Cardiac fibroblast (primary cell): ENCODE measurements around the gene MYLK2.

Experiments used
- DNase-seq, 2 donors: peaks; one replicate each; pipeline versions ENCODE4 v3.0.0 to v3.0.0-alpha.2; 2010; ENCODE audit warnings: low read depth in 2 of 2
- H3K4me3 ChIP-seq, 2 donors: replicated peaks in 1 of 2; 1 replicate in 1 of 2; 2 replicates in 1 of 2; pipeline ENCODE4 v1.5.1; 2011; ENCODE audit warnings: low read depth in 2 of 2, low read length in 2 of 2, mild to moderate bottlenecking in 2 of 2, moderate library complexity in 1 of 2
- TF ChIP-seq, protein P1 (sequence below): IDR thresholded peaks from one replicate; pipeline ENCODE4 v1.5.1; 2011; ENCODE audit warnings: low read depth, mild to moderate bottlenecking, low read length, inconsistent platforms

The MYLK2 gene

DNA sequence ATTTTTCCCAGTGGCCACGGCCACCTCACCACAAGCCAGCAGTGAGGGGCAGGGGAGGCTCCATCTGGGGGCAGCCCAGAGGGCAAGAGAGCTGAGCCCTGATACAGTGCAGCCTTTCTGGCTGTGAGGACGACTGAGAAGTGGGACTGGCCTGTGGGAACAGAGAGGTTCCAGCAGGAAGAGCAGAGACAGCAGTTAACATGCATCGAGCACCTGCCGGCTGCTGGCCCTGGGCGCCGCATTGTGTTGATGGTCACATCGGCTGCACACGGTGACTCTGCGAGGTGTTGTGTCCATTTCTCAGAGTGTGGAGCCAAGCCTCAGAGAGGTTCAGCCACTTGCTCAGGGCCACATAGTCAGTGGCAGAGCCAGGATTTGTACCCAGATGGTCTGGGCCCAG is 16.4 kb downstream of the MYLK2 start:
- TF ChIP-seq, protein P1, sequence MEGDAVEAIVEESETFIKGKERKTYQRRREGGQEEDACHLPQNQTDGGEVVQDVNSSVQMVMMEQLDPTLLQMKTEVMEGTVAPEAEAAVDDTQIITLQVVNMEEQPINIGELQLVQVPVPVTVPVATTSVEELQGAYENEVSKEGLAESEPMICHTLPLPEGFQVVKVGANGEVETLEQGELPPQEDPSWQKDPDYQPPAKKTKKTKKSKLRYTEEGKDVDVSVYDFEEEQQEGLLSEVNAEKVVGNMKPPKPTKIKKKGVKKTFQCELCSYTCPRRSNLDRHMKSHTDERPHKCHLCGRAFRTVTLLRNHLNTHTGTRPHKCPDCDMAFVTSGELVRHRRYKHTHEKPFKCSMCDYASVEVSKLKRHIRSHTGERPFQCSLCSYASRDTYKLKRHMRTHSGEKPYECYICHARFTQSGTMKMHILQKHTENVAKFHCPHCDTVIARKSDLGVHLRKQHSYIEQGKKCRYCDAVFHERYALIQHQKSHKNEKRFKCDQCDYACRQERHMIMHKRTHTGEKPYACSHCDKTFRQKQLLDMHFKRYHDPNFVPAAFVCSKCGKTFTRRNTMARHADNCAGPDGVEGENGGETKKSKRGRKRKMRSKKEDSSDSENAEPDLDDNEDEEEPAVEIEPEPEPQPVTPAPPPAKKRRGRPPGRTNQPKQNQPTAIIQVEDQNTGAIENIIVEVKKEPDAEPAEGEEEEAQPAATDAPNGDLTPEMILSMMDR, result no peak
- DNase-seq, result no peak
- H3K4me3 ChIP-seq, result no peak overlapping the region

DNA sequence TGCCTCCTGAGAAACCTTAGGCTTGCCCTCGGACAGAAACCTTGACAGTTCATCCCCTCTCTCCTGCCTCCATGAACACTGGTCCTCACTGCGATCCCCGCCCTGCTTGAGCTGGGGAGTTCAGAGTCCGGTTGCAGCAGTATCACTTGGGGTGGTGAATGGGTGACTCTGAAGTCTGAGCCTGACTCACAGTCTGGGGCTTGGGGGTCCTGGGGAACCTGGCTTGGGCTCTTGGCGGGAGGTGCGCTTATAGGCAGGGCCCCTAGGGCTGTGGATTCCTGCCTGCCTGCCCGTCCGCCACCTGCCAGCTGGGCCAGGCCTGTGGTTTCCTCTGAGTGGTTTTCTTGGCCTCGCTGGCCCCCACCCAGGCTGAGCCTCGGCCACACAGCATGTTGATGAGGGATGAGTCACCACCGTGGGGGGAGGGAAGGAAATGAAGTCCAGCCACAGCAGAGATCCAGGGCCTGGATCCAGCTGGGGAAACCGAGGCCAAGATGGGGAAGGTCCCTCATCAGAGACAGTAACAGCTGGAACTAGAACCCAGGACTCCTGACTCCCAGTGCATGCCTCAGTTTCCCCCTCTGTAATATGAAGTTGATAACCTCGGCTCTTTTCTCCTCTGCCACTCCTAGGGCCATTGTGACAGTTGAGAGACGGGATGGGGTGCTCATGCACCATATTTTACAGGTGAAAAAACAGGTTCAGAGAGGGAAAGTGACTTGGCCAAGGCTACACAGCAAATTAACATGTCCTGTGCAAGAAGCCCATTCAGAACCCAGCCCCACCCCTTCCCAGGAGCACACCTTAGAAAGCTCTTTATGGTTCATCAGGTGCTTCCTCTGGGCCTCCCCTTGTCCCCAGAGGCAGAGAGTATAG is 17.1 kb downstream of the MYLK2 start:
- TF ChIP-seq, protein P1, result no peak
- DNase-seq, result peak; percentile 90 to 93
- H3K4me3 ChIP-seq, result no peak overlapping the region

DNA sequence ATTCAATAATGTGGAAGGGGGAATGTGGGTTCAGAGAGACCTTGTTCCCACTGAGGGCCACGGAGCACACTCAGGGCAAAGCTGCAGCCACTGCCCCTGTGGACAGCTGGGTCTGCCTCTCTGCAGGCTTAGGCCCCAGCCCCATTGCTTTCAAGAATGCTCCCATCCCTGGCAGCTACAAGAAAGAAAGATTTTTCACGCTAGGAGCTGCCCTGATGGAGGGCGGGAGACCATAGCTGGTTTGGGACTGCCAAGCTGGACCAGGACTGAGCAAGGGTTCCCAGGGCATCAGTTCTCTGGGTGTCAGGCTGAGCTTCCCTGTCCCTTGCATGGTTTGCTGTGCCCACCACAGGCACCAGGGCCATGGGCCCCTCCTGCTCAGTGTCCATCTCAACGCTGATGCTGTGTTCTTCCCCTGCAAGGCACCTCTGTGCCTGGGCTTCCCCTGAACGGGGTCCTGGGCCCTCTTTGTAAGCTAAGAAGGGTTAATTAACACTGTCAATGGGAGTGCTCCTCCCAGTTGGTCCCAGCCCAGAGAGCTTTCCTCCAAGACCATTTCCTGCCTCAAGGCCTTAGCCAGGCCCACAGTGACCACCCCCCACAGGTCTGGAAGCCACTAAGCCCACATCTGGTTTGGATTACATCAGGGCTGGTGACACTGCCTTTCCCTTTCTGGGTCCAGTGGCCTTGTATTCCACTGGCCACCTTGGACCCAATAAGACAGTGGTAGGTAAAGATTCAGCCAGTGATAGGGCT is 17.9 kb downstream of the MYLK2 start:
- DNase-seq, result peak in 1 of 2 donors; percentile 48
- TF ChIP-seq, protein P1, result no peak
- no peak overlapping the region for H3K4me3 ChIP-seq

GRCh38 chr20:31837896-31838397 is 18.8 kb downstream of the MYLK2 start:
- TF ChIP-seq, protein P1, result no peak
- peak; percentile 46 to 86 for DNase-seq
- no peak overlapping the region for H3K4me3 ChIP-seq

- H3K4me3 ChIP-seq, result no peak overlapping the region
- TF ChIP-seq, protein P1, result no peak
- DNase-seq, result peak; percentile 60 to 65
Observed at GRCh38 chr20:31838646-31839292, 19.6 kb downstream of the MYLK2 start.

GRCh38 chr20:31839782-31840487 is 20.8 kb downstream of the MYLK2 start:
- no peak overlapping the region for H3K4me3 ChIP-seq
- DNase-seq, result peak in 1 of 2 donors; percentile 43
- TF ChIP-seq, protein P1, result no peak
